ENCODE measurements around the gene SMIM33. TPM values are rescaled to one million over a fixed set of nuclear protein-coding genes. Genes with fewer than 3 reads are reported as not detected.

SMIM33 gene
- total and polyA plus RNA-seq, 4 experiments from 2014 or later: 0.31 to 1.2 (median 1.0) TPM

- POLR2A ChIA-PET (ENCODE audit: partially characterized antibody): interaction anchor here (1.6 to 10.1 kb wide), 3 partner anchors 9 to 20 kb away, joined by 6 to 171 read pairs (median 82); partner anchors contain the start of genes DNAJC18, SMIM33 and STING1
- Histone ChIP-seq H3K27me3 (ENCODE audit: insufficient read depth, low read length) (no peaks in the 10 kb centered on the region), H3K27ac (ENCODE audit: low read depth, low read length) (no peak overlapping the region), H3K36me3 (ENCODE audit: insufficient read depth, low read length) (no peaks in the 10 kb centered on the region), H3K4me1 (ENCODE audit: insufficient read depth, low read length) (peaks cover 46% of the 10 kb centered on the region), H3K9me3 (ENCODE audit: control insufficient read depth in 1 of 2, low read length in 2 of 2) (no peaks in the 10 kb centered on the region), H3K4me3 (ENCODE audit: low read length in 2 of 2) (no peak overlapping the region)
- no peak for DNase-seq
- intact Hi-C loops (cut with micrococcal nuclease): no loop called here
- Mint-ChIP-seq H3K9me3 (peaks cover 0 to 2% (median 0%) of the 10 kb centered on the region in 8 donors), H3K4me3 (no peak overlapping the region), H3K27ac (peak overlapping the region in 3 of 7 donors; percentile 4 to 91 (median 15)), H3K36me3 (no peaks in the 10 kb centered on the region), H3K27me3 (no peaks in the 10 kb centered on the region), H3K4me1 (peaks cover 21 to 42% (median 36%) of the 10 kb centered on the region in 4 donors)
- CTCF ChIA-PET (ENCODE audit: partially characterized antibody): interaction anchor here (1.5 kb wide), 1 partner anchor 23 kb away, joined by 3 read pairs; the partner anchor contains the start of gene DNAJC18
Measured at GRCh38 chr5:139461698-139462097, 9.1 kb upstream of the SMIM33 start.

- Mint-ChIP-seq H3K27ac (peak within 1 kb of the TSS in 6 of 7 donors; percentile 4 to 91 (median 44)), H3K27me3 (no peaks in the 10 kb centered on the region), H3K9me3 (no peaks in the 10 kb centered on the region), H3K4me3 (peak within 1 kb of the TSS in 1 of 8 donors; percentile 20), H3K36me3 (no peaks in the 10 kb centered on the region), H3K4me1 (peaks cover 16 to 31% (median 27%) of the 10 kb centered on the region in 4 donors)
- ChIA-PET CTCF (ENCODE audit: partially characterized antibody) (interaction anchor here (1.5 kb wide), 1 partner anchor 24 kb away, joined by 3 read pairs; the partner anchor contains the start of gene DNAJC18), POLR2A (ENCODE audit: partially characterized antibody) (interaction anchor here (1.6 to 10.1 kb wide), 4 partner anchors 8 to 19 kb away, joined by 3 to 171 read pairs (median 44); partner anchors contain the start of genes DNAJC18, SMIM33 and STING1)
- Histone ChIP-seq H3K9me3 (ENCODE audit: control insufficient read depth in 1 of 2, low read length in 2 of 2) (no peaks in the 10 kb centered on the region), H3K27me3 (ENCODE audit: insufficient read depth, low read length) (no peaks in the 10 kb centered on the region), H3K4me3 (ENCODE audit: low read length in 2 of 2) (no peak within 1 kb of the TSS), H3K4me1 (ENCODE audit: insufficient read depth, low read length) (peaks cover 36% of the 10 kb centered on the region), H3K27ac (ENCODE audit: low read depth, low read length) (no peak within 1 kb of the TSS), H3K36me3 (ENCODE audit: insufficient read depth, low read length) (no peaks in the 10 kb centered on the region)
- DNase-seq: no peak
- intact Hi-C loops (cut with micrococcal nuclease): no loop called here
Measured at GRCh38 chr5:139462586-139463276, 8.1 kb upstream of the SMIM33 start, which contains the start of gene ECSCR. ECSCR (minus strand) TSS chr5:139462743; CDS start chr5:139462670, 73 bp downstream.

- peak overlapping the region in 7 of 8 donors; percentile 38 to 84 (median 71) for H3K4me3 Mint-ChIP-seq
Measured at GRCh38 chr5:139468421-139468931, 2.3 kb upstream of the SMIM33 start.

GRCh38 chr5:139472386-139473030, 1.7 kb downstream of the SMIM33 start:
- H3K27me3 ChIP-seq (ENCODE audit: insufficient read depth, low read length): no peaks in the 10 kb centered on the region
- CTCF ChIA-PET (ENCODE audit: partially characterized antibody): interaction anchor here (0.5 to 11.3 kb wide), 2 partner anchors 43 to 50 kb away, joined by 3 to 97 read pairs; no protein-coding TSS in a partner anchor
- H3K36me3 Mint-ChIP-seq: peaks cover 10 to 30% of the 10 kb centered on the region in 2 donors
- no peaks in the 10 kb centered on the region for H3K27me3 Mint-ChIP-seq
- peak overlapping the region; percentile 93 to 98 (median 97) for H3K27ac Mint-ChIP-seq
- H3K4me3 Mint-ChIP-seq: peak overlapping the region; percentile 84 to 97 (median 94)
- no peak for DNase-seq
- intact Hi-C loops (cut with micrococcal nuclease): no loop called here
- H3K36me3 ChIP-seq (ENCODE audit: insufficient read depth, low read length): peaks cover 24% of the 10 kb centered on the region
- POLR2A ChIA-PET (ENCODE audit: partially characterized antibody): interaction anchor here (1.3 to 9.4 kb wide), 5 partner anchors 10 to 33 kb away, joined by 3 to 131 read pairs (median 19); partner anchors contain the start of genes DNAJC18, ECSCR and STING1
- H3K4me3 ChIP-seq (ENCODE audit: low read length in 2 of 2): no peak overlapping the region
- H3K27ac ChIP-seq (ENCODE audit: low read depth, low read length): peak overlapping the region; percentile 30
- peaks cover 57 to 95% (median 75%) of the 10 kb centered on the region in 4 donors for H3K4me1 Mint-ChIP-seq
- H3K9me3 ChIP-seq (ENCODE audit: control insufficient read depth in 1 of 2, low read length in 2 of 2): no peaks in the 10 kb centered on the region
- no peaks in the 10 kb centered on the region for H3K9me3 Mint-ChIP-seq
- H3K4me1 ChIP-seq (ENCODE audit: insufficient read depth, low read length): peaks cover 89% of the 10 kb centered on the region

More at GRCh38 chr5:139468421-139468931, 2.3 kb upstream of the SMIM33 start:
- peaks cover 54% of the 10 kb centered on the region for H3K4me1 ChIP-seq (ENCODE audit: insufficient read depth, low read length)
- no peaks in the 10 kb centered on the region for H3K36me3 ChIP-seq (ENCODE audit: insufficient read depth, low read length)
- intact Hi-C loops (cut with micrococcal nuclease): no loop called here
- no peaks in the 10 kb centered on the region for H3K9me3 ChIP-seq (ENCODE audit: control insufficient read depth in 1 of 2, low read length in 2 of 2)
- Mint-ChIP-seq H3K9me3 (no peaks in the 10 kb centered on the region), H3K4me1 (peaks cover 32 to 55% (median 45%) of the 10 kb centered on the region in 4 donors), H3K36me3 (peaks cover 0 to 4% of the 10 kb centered on the region in 2 donors), H3K27me3 (no peaks in the 10 kb centered on the region), H3K27ac (peak overlapping the region; percentile 67 to 94 (median 85))
- H3K4me3 ChIP-seq (ENCODE audit: low read length in 2 of 2): no peak overlapping the region
- no peaks in the 10 kb centered on the region for H3K27me3 ChIP-seq (ENCODE audit: insufficient read depth, low read length)
- H3K27ac ChIP-seq (ENCODE audit: low read depth, low read length): no peak overlapping the region
- ChIA-PET CTCF (ENCODE audit: partially characterized antibody) (no interaction called here), POLR2A (ENCODE audit: partially characterized antibody) (interaction anchor here (1.5 to 9.4 kb wide), 4 partner anchors 10 to 30 kb away, joined by 4 to 131 read pairs (median 28); partner anchors contain the start of genes DNAJC18 and STING1)
- no peak for DNase-seq

- CTCF ChIA-PET (ENCODE audit: partially characterized antibody): interaction anchor here (0.5 to 11.3 kb wide), 2 partner anchors 44 to 50 kb away, joined by 3 to 97 read pairs; no protein-coding TSS in a partner anchor
- peak overlapping the region in 4 of 8 donors; percentile 8 to 59 (median 42) for H3K4me3 Mint-ChIP-seq
- H3K27me3 Mint-ChIP-seq: no peaks in the 10 kb centered on the region
- no peak overlapping the region for H3K4me3 ChIP-seq (ENCODE audit: low read length in 2 of 2)
- POLR2A ChIA-PET (ENCODE audit: partially characterized antibody): interaction anchor here (1.3 to 9.4 kb wide), 7 partner anchors 9 to 34 kb away, joined by 3 to 131 read pairs (median 17); partner anchors contain the start of genes DNAJC18, ECSCR and STING1
- H3K27ac ChIP-seq (ENCODE audit: low read depth, low read length): peak overlapping the region; percentile 30
- intact Hi-C loops (cut with micrococcal nuclease): no loop called here
- peak overlapping the region; percentile 56 to 98 (median 93) for H3K27ac Mint-ChIP-seq
- H3K9me3 Mint-ChIP-seq: no peaks in the 10 kb centered on the region
- peaks cover 14 to 36% of the 10 kb centered on the region in 2 donors for H3K36me3 Mint-ChIP-seq
- H3K27me3 ChIP-seq (ENCODE audit: insufficient read depth, low read length): no peaks in the 10 kb centered on the region
- H3K4me1 Mint-ChIP-seq: peaks cover 60 to 100% (median 78%) of the 10 kb centered on the region in 4 donors
- peaks cover 29% of the 10 kb centered on the region for H3K36me3 ChIP-seq (ENCODE audit: insufficient read depth, low read length)
- H3K9me3 ChIP-seq (ENCODE audit: control insufficient read depth in 1 of 2, low read length in 2 of 2): no peaks in the 10 kb centered on the region
- H3K4me1 ChIP-seq (ENCODE audit: insufficient read depth, low read length): peaks cover 94% of the 10 kb centered on the region
- no peak for DNase-seq
Measured at GRCh38 chr5:139473105-139473504, 2.3 kb downstream of the SMIM33 start.

GRCh38 chr5:139473565-139473964, 2.8 kb downstream of the SMIM33 start:
- Mint-ChIP-seq H3K27me3 (no peaks in the 10 kb centered on the region), H3K4me3 (peak overlapping the region in 6 of 8 donors; percentile 10 to 59 (median 28)), H3K9me3 (no peaks in the 10 kb centered on the region), H3K36me3 (peaks cover 18 to 41% of the 10 kb centered on the region in 2 donors), H3K27ac (peak overlapping the region; percentile 83 to 98 (median 93)), H3K4me1 (peaks cover 59 to 100% (median 79%) of the 10 kb centered on the region in 4 donors)
- no peak overlapping the region for H3K4me3 ChIP-seq (ENCODE audit: low read length in 2 of 2)
- H3K27me3 ChIP-seq (ENCODE audit: insufficient read depth, low read length): no peaks in the 10 kb centered on the region
- ChIA-PET POLR2A (ENCODE audit: partially characterized antibody) (interaction anchor here (1.0 to 9.4 kb wide), 9 partner anchors 9 to 48 kb away, joined by 3 to 131 read pairs (median 4); partner anchors contain the start of genes DNAJC18, ECSCR and STING1), CTCF (ENCODE audit: partially characterized antibody) (interaction anchor here (0.6 to 11.3 kb wide), 2 partner anchors 8 to 51 kb away, joined by 3 to 97 read pairs; no protein-coding TSS in a partner anchor)
- peaks cover 94% of the 10 kb centered on the region for H3K4me1 ChIP-seq (ENCODE audit: insufficient read depth, low read length)
- peak overlapping the region; percentile 23 for H3K27ac ChIP-seq (ENCODE audit: low read depth, low read length)
- H3K9me3 ChIP-seq (ENCODE audit: control insufficient read depth in 1 of 2, low read length in 2 of 2): no peaks in the 10 kb centered on the region
- intact Hi-C loops (cut with micrococcal nuclease): no loop called here
- peaks cover 34% of the 10 kb centered on the region for H3K36me3 ChIP-seq (ENCODE audit: insufficient read depth, low read length)
- DNase-seq: no peak

Data from CD4-positive, alpha-beta memory T cell (primary cell).